ENCODE results near the gene SLC25A29. TPM values are rescaled to one million over a fixed set of nuclear protein-coding genes. Genes with fewer than 3 reads are reported as not detected.

The SLC25A29 gene
- total RNA-seq, 3 donors from 2014 or later = 40.2 to 119 (median 110) TPM

GRCh38 chr14:100261621-100262020, 44.6 kb downstream of the SLC25A29 start:
- Histone ChIP-seq H3K9me3 (no peaks in the 10 kb centered on the region), H3K4me1 (peaks cover 0 to 6% of the 10 kb centered on the region in 2 donors), H3K36me3 (no peaks in the 10 kb centered on the region), H3K27ac (no peak overlapping the region), H3K4me3 (no peak overlapping the region), H3K27me3 (no peaks in the 10 kb centered on the region)
- intact Hi-C loops (cut with DNase I; ENCODE audit: low total_unique reads) = no loop called here
- DNase-seq (ENCODE audit: low spot score in 2 of 2) = no peak
- TF ChIP-seq CTCF (IDR thresholded peaks at IDR 0.05) (no peak), POLR2A (IDR thresholded peaks at IDR 0.05) (no peak), POLR2AphosphoS5 (IDR thresholded peaks at IDR 0.05) (no peak)

- Histone ChIP-seq H3K36me3 (no peaks in the 10 kb centered on the region), H3K9me3 (no peaks in the 10 kb centered on the region), H3K27me3 (no peaks in the 10 kb centered on the region), H3K4me1 (peaks cover 0 to 6% of the 10 kb centered on the region in 2 donors), H3K27ac (no peak overlapping the region), H3K4me3 (no peak overlapping the region)
- intact Hi-C loops (cut with DNase I; ENCODE audit: low total_unique reads) = no loop called here
- DNase-seq (ENCODE audit: low spot score in 2 of 2) = no peak
- TF ChIP-seq CTCF (IDR thresholded peaks at IDR 0.05) = no peak
- TF ChIP-seq POLR2A (IDR thresholded peaks at IDR 0.05) = no peak
- TF ChIP-seq POLR2AphosphoS5 (IDR thresholded peaks at IDR 0.05) = no peak
These were observed 49.8 kb downstream of the SLC25A29 start for GRCh38 chr14:100256339-100256895.

- H3K4me1 ChIP-seq = peaks cover 0 to 6% of the 10 kb centered on the region in 2 donors
- intact Hi-C loops (cut with DNase I; ENCODE audit: low total_unique reads) = no loop called here
- DNase-seq (ENCODE audit: low spot score in 2 of 2) = no peak
- H3K27me3 ChIP-seq = no peaks in the 10 kb centered on the region
- H3K36me3 ChIP-seq = no peaks in the 10 kb centered on the region
- H3K27ac ChIP-seq = no peak overlapping the region
- H3K4me3 ChIP-seq = no peak overlapping the region
- TF ChIP-seq POLR2AphosphoS5 (IDR thresholded peaks at IDR 0.05) (no peak), POLR2A (IDR thresholded peaks at IDR 0.05) (no peak), CTCF (IDR thresholded peaks at IDR 0.05) (no peak)
- no peaks in the 10 kb centered on the region for H3K9me3 ChIP-seq
These were observed 53.6 kb downstream of the SLC25A29 start for GRCh38 chr14:100252684-100253083.

- intact Hi-C loops (cut with DNase I; ENCODE audit: low total_unique reads) = no loop called here
These were observed 55.3 kb downstream of the SLC25A29 start for GRCh38 chr14:100250732-100251465.

GRCh38 chr14:100246809-100247428, 59.3 kb downstream of the SLC25A29 start:
- Histone ChIP-seq H3K4me1 (peaks cover 10 to 16% of the 10 kb centered on the region in 2 donors), H3K27ac (peak overlapping the region; percentile 40 to 54), H3K4me3 (peak overlapping the region in 1 of 3 donors; percentile 20), H3K27me3 (no peaks in the 10 kb centered on the region), H3K9me3 (no peaks in the 10 kb centered on the region), H3K36me3 (no peaks in the 10 kb centered on the region)
- DNase-seq (ENCODE audit: low spot score in 2 of 2) = no peak
- no peak for TF ChIP-seq POLR2A (IDR thresholded peaks at IDR 0.05)
- peak in 2 of 3 donors; percentile 31 to 38 for TF ChIP-seq CTCF (IDR thresholded peaks at IDR 0.05)
- intact Hi-C loops (cut with DNase I; ENCODE audit: low total_unique reads) = no loop called here

More at GRCh38 chr14:100250732-100251465, 55.3 kb downstream of the SLC25A29 start:
- no peak overlapping the region for H3K27ac ChIP-seq
- no peaks in the 10 kb centered on the region for H3K36me3 ChIP-seq
- H3K27me3 ChIP-seq = no peaks in the 10 kb centered on the region
- no peak overlapping the region for H3K4me3 ChIP-seq
- no peak for TF ChIP-seq POLR2A (IDR thresholded peaks at IDR 0.05)
- peaks cover 10 to 11% of the 10 kb centered on the region in 2 donors for H3K4me1 ChIP-seq
- DNase-seq (ENCODE audit: low spot score in 2 of 2) = no peak
- no peaks in the 10 kb centered on the region for H3K9me3 ChIP-seq

All from breast epithelium (tissue), 4 donors.